GM23248 (cell line): ENCODE measurements around the gene HLA-B.

Experiments used
- EZH2 ChIP-seq: fragments of 200-600 bp; sonication (generic); IDR thresholded peaks from 2 replicates; pipeline ENCODE4 v1.6.1; 2018; ENCODE audit warnings: antibody characterized with exemption, mild to moderate bottlenecking; ENCODE audit not compliant: insufficient read depth, poor library complexity, severe bottlenecking
- EZH2phosphoT487 ChIP-seq: fragments of 200-600 bp; sonication (generic); IDR thresholded peaks from 2 replicates; pipeline ENCODE4 v1.6.1; 2018; ENCODE audit warnings: antibody characterized with exemption, moderate library complexity, mild to moderate bottlenecking, low read depth; ENCODE audit not compliant: insufficient read depth

- TF ChIP-seq EZH2 (no peak), EZH2phosphoT487 (no peak)
Observed at GRCh38 chr6:31352683-31353383, 4.1 kb downstream of the HLA-B start.
